ENCODE results near the gene ACBD7. TPM values are rescaled to one million over a fixed set of nuclear protein-coding genes. Genes with fewer than 3 reads are reported as not detected.

The ACBD7 gene
- total RNA-seq, 4 donors from 2014 or later = 0.23 to 0.38 TPM; not detected in 2

GRCh38 chr10:15084502-15084922, 4.1 kb downstream of the ACBD7 start:
- DNase-seq (ENCODE audit: low spot score in 2 of 2) = no peak
- no peak for TF ChIP-seq POLR2A (IDR thresholded peaks at IDR 0.05)
- no peak for TF ChIP-seq CTCF (IDR thresholded peaks at IDR 0.05)
- WGBS, 2 donors = 39 to 46% methylated on average over 7 of the region's 7 CpGs
- no peak overlapping the region for H3K4me3 ChIP-seq (ENCODE audit: low read depth, poor library complexity, severe bottlenecking)
- intact Hi-C loops (cut with DNase I; ENCODE audit: low total_unique reads) = no loop called here

- intact Hi-C loops (cut with DNase I; ENCODE audit: low total_unique reads) = no loop called here
- H3K4me3 ChIP-seq (ENCODE audit: low read depth, poor library complexity, severe bottlenecking) = no peak overlapping the region
- 77 to 79% methylated on average over 18 of the region's 18 CpGs for WGBS, 2 donors
- no peak for DNase-seq (ENCODE audit: low spot score in 2 of 2)
- TF ChIP-seq CTCF (IDR thresholded peaks at IDR 0.05) (no peak), POLR2A (IDR thresholded peaks at IDR 0.05) (no peak)
Observed at GRCh38 chr10:15083674-15084501, 4.7 kb downstream of the ACBD7 start.

- H3K4me3 ChIP-seq (ENCODE audit: low read depth, poor library complexity, severe bottlenecking) = no peak overlapping the region
- DNase-seq (ENCODE audit: low spot score in 2 of 2) = no peak
- WGBS, 2 donors = 89 to 92% methylated on average over 3 of the region's 3 CpGs
- TF ChIP-seq CTCF (IDR thresholded peaks at IDR 0.05) (no peak), POLR2A (IDR thresholded peaks at IDR 0.05) (no peak)
- intact Hi-C loops (cut with DNase I; ENCODE audit: low total_unique reads) = no loop called here
Observed at GRCh38 chr10:15075421-15075820, 13.2 kb downstream of the ACBD7 start.

- intact Hi-C loops (cut with DNase I; ENCODE audit: low total_unique reads) = no loop called here
- TF ChIP-seq POLR2A (IDR thresholded peaks at IDR 0.05) (no peak), CTCF (IDR thresholded peaks at IDR 0.05) (no peak)
- no peak overlapping the region for H3K4me3 ChIP-seq (ENCODE audit: low read depth, poor library complexity, severe bottlenecking)
- 83 to 96% methylated on average over 5 of the region's 5 CpGs for WGBS, 2 donors
- DNase-seq (ENCODE audit: low spot score in 2 of 2) = no peak
Observed at GRCh38 chr10:15072358-15072757, 16.2 kb downstream of the ACBD7 start.

- 67 to 83% methylated on average over 4 of the region's 4 CpGs for WGBS, 2 donors
- TF ChIP-seq CTCF (IDR thresholded peaks at IDR 0.05) (no peak), POLR2A (IDR thresholded peaks at IDR 0.05) (no peak)
- no peak overlapping the region for H3K4me3 ChIP-seq (ENCODE audit: low read depth, poor library complexity, severe bottlenecking)
- intact Hi-C loops (cut with DNase I; ENCODE audit: low total_unique reads) = no loop called here
- no peak for DNase-seq (ENCODE audit: low spot score in 2 of 2)
Observed at GRCh38 chr10:15069230-15069629, 19.3 kb downstream of the ACBD7 start.
